SU-DHL-6 (cell line): Measurements from ENCODE around the gene OR5A2.

Experiments
- CTCF ChIP-seq: fragments of 200-600 bp; sonication (generic); IDR thresholded peaks from one replicate; pipeline ENCODE4 v1.5.1; 2017; ENCODE audit warnings: antibody characterized with exemption, mild to moderate bottlenecking, low read length, moderate library complexity; ENCODE audit not compliant: insufficient read depth, poor library complexity, severe bottlenecking
- EZH2phosphoT487 ChIP-seq: fragments of 200-600 bp; sonication (generic), shearing (Covaris generic); conservative IDR thresholded peaks from 2 replicates; pipeline ENCODE4 v1.6.1; 2018; ENCODE audit warnings: mild to moderate bottlenecking, antibody characterized with exemption, low read length, moderate library complexity, mixed read lengths

- TF ChIP-seq CTCF (no peak), EZH2phosphoT487 (no peak)
Observed at GRCh38 chr11:59394186-59394585, 32.0 kb downstream of the OR5A2 start.
